HG03135 (cell line): ENCODE data around the gene SETD9.

ENCODE experiments used
- ATAC-seq: cut with Tn5 transposase; IDR thresholded peaks from one replicate; pipeline ENCODE4 v1.9.1; 2021; ENCODE audit warnings: mild to moderate bottlenecking, moderate library complexity; ENCODE audit not compliant: unreplicated experiment

Gene SETD9, protein sequence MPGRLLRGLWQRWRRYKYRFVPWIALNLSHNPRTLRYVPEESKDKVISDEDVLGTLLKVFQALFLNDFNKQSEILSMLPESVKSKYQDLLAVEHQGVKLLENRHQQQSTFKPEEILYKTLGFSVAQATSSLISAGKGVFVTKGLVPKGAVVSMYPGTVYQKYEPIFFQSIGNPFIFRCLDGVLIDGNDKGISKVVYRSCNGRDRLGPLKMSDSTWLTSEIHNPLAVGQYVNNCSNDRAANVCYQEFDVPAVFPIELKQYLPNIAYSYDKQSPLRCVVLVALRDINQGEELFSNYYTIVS

DNA sequence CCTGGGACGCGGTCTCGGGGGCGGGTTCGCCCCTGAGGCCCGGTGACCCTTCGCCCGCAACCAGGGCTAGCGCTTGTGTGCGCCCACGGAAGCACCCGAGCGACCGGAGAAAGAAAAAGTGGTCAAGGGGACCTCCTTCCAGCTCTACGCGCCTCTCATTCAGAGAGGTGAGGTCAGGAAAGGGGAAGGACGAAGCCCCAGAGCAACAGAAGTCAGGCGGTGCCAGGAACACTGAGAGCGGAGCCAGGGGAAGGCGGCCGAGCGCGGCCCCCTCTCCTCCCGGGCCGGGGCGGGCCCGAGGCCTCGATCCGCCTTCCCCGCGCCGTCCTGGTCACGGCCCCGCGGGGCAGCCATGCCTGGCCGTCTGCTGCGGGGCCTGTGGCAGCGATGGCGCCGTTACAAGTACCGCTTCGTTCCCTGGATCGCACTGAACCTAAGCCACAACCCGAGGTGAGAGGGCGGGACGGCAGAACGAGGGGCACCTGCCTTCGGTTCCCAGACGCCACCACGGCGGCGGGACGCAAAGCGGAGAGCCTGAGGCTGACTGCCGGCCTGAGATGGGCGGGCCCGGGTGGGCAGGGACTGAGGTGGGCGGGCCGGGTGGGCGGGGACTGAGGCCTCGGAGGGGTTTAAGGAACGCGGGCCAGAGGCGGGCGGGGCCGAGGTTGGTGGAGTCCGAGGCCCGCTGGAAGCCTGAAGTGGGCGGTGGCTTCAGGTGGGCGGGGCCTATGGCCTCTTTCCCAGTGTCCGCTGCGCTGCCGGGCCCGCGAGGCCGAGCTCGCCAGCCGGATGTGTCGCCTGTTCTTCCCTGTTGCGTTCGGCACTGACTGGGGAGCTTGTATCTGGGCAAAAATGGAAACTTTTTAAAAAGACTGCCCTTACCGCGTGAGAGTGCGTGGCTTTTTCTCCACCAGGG is at the start of gene SETD9:
TSS of gene SETD9 (plus strand) at position 303 of the 916 bp plus-strand sequence. CDS start at position 353, 50 bp downstream.
- ATAC-seq = peak; percentile 86

DNA sequence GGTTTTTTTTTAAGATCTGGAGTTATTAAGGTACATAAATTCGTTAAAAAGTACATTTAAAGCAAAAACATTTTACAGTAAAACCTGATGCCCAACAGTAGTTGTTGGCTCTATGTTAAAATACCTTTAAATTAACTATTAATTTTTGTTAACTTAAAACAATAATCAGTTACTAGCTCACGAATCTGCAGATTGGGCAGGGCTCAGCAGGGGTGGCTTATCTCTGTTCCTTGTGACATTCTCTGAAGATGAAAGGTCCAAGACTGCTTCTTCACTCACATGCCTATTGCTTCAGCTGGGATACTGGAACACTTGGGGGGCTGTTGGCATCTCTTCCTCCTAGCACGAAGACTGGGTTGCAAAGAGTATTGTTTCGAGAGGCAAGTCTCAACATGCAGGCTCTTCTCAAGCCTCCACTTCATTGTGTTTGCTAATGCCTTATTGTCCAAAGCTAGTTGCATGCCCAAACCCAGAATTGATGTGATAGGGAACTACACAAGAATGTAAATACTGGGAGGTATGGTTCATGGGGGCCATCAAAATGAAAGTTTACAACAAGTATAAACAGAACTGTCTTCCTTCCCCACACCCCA is 47.4 kb upstream of the SETD9 start:
- ATAC-seq = no peak

DNA sequence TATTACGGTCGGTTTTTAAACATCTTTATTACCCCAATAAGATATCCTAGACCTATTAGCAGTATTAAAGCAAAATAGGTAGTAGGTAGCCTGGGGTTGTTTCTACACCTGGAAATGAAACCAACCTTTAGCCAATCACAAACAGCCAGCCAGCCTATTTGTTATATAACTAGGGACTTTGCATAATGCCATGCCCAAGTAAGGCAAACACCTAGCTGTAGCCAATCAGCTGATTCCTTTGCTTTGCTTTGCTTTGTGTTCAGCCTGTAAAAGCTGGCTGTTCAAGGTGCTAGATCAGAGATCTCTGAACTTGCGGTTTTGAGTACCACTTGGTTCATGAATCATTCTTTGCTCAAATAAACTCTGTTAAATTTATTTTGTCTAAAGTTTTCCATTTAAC is 46.5 kb upstream of the SETD9 start:
- no peak for ATAC-seq

DNA sequence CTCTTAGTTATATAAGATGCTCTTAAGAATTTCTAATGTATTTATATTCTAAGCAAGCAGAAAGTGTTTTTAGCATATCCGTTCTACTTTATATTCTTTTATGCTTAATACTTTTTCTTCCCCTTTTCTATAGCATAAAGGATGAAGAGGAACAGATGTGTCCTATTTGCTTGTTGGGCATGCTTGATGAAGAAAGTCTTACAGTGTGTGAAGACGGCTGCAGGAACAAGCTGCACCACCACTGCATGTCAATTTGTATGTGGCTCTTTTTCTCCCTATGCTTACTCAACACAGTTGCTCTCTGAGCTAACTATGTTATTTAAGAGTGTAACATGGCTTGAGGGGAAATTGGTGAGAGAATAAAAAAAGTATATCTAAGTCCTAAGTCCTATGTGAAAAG is 37.6 kb upstream of the SETD9 start:
- no peak for ATAC-seq

DNA sequence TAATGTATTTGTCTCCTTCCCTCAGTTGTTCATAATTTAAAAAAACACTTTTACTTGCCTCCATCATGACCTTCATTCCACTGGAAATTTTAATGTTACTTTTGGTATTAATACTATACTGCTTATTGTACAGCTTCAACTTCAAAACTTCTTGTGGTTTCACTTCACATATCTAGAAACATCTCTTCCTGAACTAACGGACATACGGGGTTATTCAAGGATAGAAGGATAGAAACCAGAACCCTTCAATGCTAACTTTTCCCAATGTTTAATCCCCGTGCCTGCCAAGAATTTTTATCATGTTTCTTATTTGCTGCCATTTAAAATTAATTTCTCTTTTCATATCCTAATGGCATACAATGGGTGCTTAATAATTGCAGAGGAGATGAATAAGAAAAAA is 36.3 kb upstream of the SETD9 start:
- ATAC-seq = no peak

DNA sequence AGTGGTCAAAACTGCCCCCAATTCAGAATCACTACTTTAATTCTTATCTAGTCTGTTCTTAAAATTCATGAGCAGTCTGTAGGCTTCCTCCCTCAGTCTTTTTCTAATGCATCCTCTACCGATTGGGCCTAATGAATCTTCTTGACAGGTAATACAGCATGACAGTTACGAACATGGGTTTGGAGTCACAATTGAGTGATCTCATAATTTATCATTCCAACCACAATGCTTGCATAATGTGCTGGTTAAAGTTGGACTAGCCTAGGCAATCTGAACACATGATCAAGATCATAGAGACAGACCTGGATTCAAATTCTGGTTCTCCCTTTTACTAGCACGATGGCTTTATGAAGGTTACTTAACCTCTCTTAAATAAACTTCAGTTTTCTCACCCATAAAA is 33.1 kb upstream of the SETD9 start:
- ATAC-seq = no peak

DNA sequence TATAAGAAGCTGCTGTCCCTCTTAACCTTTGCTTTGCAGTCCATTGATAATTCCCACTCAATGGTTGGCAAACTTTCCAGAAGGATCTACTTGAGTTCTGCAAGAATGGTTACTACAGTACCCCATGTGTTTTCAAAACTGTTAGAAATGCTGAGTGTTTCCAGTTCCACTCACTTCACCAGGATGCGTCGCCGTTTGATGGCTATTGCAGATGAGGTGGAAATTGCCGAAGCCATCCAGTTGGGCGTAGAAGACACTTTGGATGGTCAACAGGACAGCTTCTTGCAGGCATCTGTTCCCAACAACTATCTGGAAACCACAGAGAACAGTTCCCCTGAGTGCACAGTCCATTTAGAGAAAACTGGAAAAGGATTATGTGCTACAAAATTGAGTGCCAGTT is 27.8 kb upstream of the SETD9 start:
- no peak for ATAC-seq

DNA sequence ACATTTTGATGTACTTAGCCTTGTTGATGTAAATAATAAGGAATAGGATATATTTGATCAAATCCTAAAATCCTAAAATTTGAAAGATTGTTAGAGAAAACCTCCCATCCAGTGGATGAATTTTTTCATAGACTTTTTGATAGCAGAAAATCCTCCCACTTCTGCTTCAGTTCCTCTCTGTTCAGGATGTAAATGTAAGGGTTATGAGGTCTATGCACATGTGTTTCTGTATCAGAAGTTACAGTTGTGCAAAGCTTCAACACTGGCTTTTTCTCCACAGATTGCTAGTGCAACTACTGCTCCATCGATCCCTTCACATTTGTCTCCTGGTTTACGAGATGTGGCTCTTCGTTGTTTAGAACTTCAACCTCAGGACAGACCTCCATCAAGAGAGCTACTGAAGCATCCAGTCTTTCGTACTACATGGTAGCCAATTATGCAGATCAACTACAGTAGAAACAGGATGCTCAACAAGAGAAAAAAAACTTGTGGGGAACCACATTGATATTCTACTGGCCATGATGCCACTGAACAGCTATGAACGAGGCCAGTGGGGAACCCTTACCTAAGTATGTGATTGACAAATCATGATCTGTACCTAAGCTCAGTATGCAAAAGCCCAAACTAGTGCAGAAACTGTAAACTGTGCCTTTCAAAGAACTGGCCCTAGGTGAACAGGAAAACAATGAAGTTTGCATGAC is 16.0 kb upstream of the SETD9 start:
- no peak for ATAC-seq

DNA sequence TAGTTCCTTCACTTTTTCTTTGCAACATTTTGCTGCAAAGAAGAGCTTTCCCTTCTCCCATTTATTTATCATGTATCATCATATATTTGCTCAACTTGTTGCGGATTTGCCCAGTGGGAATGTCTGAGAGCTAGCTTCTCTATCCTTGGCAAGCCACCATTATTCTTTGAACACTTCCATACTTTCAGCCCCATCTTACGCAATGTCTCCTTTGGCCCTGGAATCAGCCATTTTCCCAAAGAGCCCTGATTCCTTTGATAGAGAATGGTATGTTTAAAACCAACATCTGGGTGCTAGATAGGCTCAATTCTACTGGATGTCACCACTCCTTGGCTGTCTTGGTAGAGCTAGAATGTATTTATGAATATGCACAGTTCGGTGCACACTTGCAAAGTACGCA is 12.6 kb upstream of the SETD9 start:
- no peak for ATAC-seq

DNA sequence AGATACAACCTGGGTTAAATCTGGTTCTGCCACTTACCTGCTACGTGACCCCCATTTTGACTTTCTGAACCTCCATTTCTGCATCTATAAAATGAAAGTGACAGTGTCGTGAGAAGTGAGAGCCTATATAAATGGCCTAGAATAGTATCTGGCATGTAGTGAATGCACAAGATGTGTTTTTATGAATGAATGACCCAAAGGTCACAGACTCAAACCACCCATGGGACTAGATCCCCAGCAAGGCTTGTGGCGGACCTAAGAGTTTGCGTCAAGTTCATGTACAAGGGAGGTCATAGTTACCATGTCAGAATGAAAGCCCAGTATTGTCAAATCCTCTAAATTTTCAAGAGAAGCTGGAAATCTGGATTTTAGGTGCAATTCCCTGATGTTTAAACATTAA is 11.2 kb upstream of the SETD9 start:
- no peak for ATAC-seq

DNA sequence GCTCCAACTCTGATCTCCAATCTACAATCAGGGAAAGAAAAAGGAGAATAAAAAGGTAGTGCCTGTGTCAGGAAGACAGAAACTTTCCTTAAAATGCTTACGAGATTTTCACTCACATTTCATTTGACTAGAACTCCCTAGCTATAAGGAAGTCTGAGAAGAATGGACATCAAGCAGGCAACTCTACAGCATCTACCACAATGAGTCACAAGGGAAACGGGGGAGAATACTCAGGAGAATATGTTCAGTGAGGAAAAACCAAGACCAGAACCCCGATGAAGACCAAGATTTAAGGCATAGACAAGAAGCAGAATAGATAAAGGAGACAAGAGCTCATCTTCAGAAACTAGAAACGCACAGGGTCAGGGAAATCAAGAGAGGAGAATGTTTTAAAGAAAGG is 9.0 kb upstream of the SETD9 start:
- no peak for ATAC-seq

DNA sequence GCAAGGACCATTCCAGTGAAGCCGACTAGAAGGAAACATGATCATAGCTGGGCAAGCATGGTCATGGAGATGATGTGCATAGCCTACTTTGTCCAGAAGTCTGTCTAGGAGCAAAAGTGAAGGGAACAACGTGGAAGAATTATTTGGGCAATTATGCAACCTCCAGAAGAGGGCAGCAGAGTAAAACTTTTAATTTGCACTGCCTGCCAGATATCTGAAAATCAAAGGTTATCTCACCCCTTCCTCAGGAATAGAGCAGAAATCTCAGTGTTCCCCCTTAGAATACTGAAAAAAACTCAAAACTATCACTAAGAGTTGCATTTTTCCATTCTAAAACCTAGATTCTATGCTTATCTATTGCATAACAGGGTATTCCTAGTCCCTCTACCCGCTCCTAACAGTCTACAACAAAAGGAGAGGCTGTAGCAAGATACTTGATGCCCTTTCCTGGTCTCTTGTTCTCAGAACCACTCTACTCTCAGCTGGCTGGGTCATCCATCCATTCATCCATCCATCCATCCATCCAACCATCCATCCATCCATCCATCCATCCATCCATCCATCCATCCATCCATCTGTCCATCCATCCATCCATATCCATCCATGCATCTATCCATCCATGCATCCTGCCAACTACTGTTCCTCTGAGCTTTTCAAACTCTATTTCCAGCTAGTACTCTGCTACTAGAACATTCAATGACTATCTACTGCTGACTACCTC is 8.4 kb upstream of the SETD9 start:
- ATAC-seq = no peak

DNA sequence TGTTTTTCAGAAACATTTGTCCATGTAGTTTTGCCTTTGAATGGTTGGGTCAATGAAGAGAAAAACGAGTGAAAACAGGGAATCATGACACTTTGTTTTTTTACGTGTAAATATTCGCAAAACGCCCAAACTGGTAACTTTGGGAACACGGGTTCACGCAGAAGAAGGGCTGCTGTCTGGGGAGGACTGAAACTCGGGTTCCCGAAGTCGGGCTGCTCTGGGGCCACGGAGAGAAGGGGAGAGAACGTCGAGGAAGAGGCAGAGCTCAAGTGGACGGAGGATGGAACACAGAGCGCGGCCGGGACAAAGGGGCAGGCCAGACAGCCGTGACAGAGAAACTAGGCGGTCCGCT is 478 bp upstream of the SETD9 start:
- peak; percentile 38 for ATAC-seq

DNA sequence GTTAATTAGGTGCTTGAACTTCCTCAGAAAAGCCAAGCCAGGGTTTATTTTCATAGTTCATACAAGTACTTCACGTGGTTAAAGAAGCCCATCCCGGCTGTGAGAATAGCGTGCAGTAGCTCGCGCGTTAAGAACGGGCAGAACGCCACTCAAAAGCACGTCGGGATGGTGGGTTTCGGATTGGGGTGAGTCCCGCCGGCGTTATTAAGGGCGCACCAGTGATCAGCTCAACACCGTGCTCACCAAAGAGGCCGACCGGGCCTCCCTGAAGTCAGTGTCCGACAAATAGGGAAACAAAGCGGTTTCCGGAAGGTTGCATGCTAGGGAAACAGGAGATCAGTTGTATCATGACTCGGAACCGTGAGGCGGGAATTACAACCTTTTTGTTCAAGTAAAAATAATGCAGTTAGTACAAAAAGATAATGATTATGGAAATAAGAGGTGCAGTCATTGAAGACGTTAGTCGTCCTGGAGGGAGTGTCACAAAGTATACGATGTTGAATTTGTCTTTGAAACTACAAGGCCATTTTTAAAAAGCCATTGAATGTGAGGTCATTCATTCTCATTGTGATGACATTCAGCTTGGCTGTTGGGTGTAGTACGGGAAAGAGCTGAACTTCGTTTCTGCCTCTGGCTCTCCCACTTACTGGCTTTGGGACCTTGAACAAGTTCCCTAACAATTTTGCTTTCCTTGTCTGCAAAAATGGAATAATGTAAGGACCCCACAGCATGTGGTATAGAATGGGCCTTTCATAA is 992 bp downstream of the SETD9 start:
- peak; percentile 9 for ATAC-seq

DNA sequence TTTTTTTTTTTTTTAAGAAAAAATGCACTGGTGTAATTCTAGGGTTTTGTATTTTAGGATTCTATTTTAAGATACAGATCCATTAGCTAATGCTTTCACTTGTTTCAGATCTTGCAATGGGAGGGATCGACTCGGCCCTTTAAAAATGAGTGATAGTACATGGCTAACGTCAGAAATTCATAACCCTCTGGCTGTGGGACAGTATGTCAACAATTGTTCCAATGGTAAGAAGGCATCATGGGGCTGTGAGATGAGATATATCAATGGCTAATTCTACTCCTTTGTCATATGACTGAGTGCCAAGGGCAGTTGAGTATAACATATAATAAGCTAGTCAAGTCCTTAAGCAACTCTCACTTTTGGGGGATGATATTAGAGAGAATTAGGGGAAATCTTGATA is 4.4 kb downstream of the SETD9 start:
- ATAC-seq = no peak

DNA sequence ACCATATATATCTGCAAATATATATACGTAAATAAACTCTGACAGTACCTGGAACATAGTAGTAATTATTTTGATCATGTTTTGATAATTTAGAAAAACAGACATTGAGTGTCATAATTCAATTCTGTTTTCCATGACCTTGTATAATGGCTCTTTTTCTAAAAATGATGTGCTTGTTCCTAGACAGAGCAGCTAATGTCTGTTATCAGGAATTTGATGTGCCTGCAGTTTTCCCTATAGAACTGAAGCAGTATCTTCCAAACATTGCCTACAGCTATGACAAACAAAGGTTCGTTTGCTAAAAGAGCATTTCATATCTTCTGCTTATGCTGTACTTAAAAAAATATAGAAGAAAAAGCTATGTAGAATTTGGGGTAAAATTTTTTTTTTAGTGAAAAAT is 5.3 kb downstream of the SETD9 start:
- no peak for ATAC-seq

DNA sequence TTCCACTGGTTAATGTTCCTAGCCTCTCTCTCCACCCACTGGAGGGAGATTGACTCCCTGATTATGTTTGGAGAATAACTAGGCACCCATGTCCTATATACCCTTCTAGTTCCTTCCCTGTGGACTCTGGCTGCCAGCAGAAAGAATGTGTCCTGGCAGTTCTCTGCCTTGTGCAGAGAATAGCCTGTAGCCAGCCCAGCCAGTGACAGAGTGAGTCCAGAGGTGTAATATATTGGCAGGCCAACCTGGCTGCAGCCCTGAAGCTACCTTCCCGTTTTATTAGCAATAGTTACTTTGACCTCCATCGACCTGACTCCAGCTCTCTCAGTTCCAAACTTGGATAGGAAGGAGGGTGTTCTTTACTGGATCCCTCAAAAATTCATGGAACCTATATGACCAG is 8.1 kb downstream of the SETD9 start:
- ATAC-seq = no peak

DNA sequence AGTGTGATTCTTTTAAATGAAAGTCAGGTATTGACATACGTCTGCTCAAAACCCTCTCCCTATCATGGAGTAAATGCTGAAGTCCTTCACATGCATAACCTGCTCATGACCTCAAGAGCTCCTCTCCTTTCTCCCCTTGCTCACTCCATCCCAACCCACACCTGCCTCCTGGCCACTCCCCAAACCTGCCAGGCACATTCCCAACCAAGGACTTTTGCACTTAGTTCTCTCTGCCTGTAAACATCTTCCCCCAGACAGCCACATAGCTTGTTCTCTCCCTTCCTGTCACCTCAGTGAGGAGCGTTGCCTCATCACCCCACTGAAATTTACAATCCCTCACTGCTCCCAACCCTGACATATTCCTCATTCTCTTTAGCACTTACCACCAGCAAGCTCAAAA is 8.7 kb downstream of the SETD9 start:
- ATAC-seq = no peak

DNA sequence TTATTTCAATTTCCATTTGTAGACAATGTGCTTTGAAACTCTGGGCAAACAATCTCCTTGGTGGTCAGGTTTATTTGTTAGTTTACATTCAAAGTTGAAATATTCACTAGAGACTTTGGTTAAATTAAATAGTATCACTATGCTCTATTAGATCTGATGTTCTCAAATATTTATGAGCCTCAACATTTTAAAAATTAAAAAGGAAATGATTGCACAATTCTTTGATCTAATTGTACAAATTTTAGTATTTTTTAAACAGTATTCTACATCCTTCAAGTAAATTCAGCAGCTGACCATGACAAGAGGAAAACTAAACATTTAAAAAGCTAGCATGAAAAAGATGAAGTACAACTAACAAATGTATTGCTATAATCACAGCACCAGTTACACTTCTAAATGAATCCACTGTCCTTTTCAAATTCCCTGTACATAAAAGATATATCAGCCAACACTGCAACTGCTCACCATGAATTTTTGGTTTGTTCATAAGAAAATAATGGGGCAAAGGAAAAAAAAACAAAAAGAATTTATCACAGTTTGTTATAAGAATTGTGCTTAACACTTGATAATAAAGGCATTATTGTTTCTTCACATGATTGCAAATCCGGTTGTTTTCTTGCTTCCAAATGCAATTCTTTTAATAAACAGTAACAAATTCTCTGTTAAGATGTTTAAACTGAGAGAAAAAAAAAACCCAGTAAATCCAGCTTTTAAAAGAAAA is 10.7 kb downstream of the SETD9 start:
- ATAC-seq = no peak
